ENCODE results near the gene CD160. TPM values are rescaled to one million over a fixed set of nuclear protein-coding genes. Genes with fewer than 3 reads are reported as not detected.
"Not testable (repeated sequence)": the region's sequence is repeated elsewhere in the genome, so short reads cannot be mapped to it uniquely, and the experiment has no call there.

CD160 gene
- total RNA-seq, 1 experiment from 2014 or later, result not detected

DNA sequence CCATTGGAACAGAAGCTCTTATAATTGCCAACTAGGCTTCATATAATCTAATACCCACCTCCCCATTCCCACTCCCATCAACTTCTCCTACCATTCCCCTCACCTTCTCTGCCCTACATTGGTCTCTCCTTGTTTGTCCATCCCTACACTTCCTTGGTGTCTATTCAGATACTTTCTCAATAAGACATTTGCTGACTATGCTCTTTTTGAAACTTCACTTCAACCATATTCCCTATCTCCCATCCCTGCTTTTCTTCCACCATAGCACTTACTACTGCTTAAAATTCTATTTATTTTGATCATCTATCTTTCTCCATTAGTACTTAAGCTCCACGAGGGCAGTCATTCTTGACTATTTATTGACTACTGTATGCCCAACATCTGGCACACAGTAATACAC lies 40.4 kb downstream of the CD160 start:
- no peaks in the 10 kb centered on the region for H3K4me1 ChIP-seq (ENCODE audit: insufficient read depth, low read length, poor library complexity, severe bottlenecking)
- BruUV-seq (replicated peaks), result no TSS peak
- H3K36me3 ChIP-seq (ENCODE audit: insufficient read depth, low read length, poor library complexity, severe bottlenecking), result peaks cover 4% of the 10 kb centered on the region
- no peaks in the 10 kb centered on the region for H3K27me3 ChIP-seq (replicated peaks; ENCODE audit: insufficient read depth, low read depth, low read length, poor library complexity)
- H3K9me3 ChIP-seq (ENCODE audit: low read depth, low read length, poor library complexity, severe bottlenecking), result peaks cover 7% of the 10 kb centered on the region
- DNase-seq (ENCODE audit: low spot score), result no peak
- CTCF ChIA-PET, result no interaction called here
- TF ChIP-seq EZH2 (IDR thresholded peaks at IDR 0.05; ENCODE audit: borderline replicate concordance, low read depth, low read length, poor library complexity, severe bottlenecking), result no peak
- TF ChIP-seq, protein P1, sequence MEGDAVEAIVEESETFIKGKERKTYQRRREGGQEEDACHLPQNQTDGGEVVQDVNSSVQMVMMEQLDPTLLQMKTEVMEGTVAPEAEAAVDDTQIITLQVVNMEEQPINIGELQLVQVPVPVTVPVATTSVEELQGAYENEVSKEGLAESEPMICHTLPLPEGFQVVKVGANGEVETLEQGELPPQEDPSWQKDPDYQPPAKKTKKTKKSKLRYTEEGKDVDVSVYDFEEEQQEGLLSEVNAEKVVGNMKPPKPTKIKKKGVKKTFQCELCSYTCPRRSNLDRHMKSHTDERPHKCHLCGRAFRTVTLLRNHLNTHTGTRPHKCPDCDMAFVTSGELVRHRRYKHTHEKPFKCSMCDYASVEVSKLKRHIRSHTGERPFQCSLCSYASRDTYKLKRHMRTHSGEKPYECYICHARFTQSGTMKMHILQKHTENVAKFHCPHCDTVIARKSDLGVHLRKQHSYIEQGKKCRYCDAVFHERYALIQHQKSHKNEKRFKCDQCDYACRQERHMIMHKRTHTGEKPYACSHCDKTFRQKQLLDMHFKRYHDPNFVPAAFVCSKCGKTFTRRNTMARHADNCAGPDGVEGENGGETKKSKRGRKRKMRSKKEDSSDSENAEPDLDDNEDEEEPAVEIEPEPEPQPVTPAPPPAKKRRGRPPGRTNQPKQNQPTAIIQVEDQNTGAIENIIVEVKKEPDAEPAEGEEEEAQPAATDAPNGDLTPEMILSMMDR (conservative IDR thresholded peaks at IDR 0.05; ENCODE audit: low read depth, low read length), result no peak
- intact Hi-C loops (cut with micrococcal nuclease; ENCODE audit: unreplicated experiment), result no loop called here
- H3K27ac ChIP-seq (ENCODE audit: low read depth, low read length, poor library complexity, severe bottlenecking), result no peak overlapping the region
- H3K4me3 ChIP-seq (ENCODE audit: low read depth, low read length, poor library complexity, severe bottlenecking), result no peak overlapping the region
- POLR2A ChIA-PET (ENCODE audit: low non-redundant PET), result no interaction called here

GRCh38 chr1:145760395-145760949 lies 41.2 kb downstream of the CD160 start:
- H3K27ac ChIP-seq (ENCODE audit: low read depth, low read length, poor library complexity, severe bottlenecking); BruUV-seq (replicated peaks); intact Hi-C loops (cut with micrococcal nuclease; ENCODE audit: unreplicated experiment): not testable (repeated sequence)

GRCh38 chr1:145761498-145761897 lies 42.2 kb downstream of the CD160 start:
- CTCF ChIA-PET; H3K4me1 ChIP-seq (ENCODE audit: insufficient read depth, low read length, poor library complexity, severe bottlenecking); H3K9me3 ChIP-seq (ENCODE audit: low read depth, low read length, poor library complexity, severe bottlenecking); H3K27ac ChIP-seq (ENCODE audit: low read depth, low read length, poor library complexity, severe bottlenecking); DNase-seq (ENCODE audit: low spot score); H3K4me3 ChIP-seq (ENCODE audit: low read depth, low read length, poor library complexity, severe bottlenecking); H3K27me3 ChIP-seq (replicated peaks; ENCODE audit: insufficient read depth, low read depth, low read length, poor library complexity); intact Hi-C loops (cut with micrococcal nuclease; ENCODE audit: unreplicated experiment); BruUV-seq (replicated peaks); H3K36me3 ChIP-seq (ENCODE audit: insufficient read depth, low read length, poor library complexity, severe bottlenecking); POLR2A ChIA-PET (ENCODE audit: low non-redundant PET): not testable (repeated sequence)

More at GRCh38 chr1:145760395-145760949, 41.2 kb downstream of the CD160 start:
- DNase-seq (ENCODE audit: low spot score); POLR2A ChIA-PET (ENCODE audit: low non-redundant PET); H3K4me3 ChIP-seq (ENCODE audit: low read depth, low read length, poor library complexity, severe bottlenecking); H3K27me3 ChIP-seq (replicated peaks; ENCODE audit: insufficient read depth, low read depth, low read length, poor library complexity); H3K36me3 ChIP-seq (ENCODE audit: insufficient read depth, low read length, poor library complexity, severe bottlenecking); H3K9me3 ChIP-seq (ENCODE audit: low read depth, low read length, poor library complexity, severe bottlenecking); H3K4me1 ChIP-seq (ENCODE audit: insufficient read depth, low read length, poor library complexity, severe bottlenecking); CTCF ChIA-PET: not testable (repeated sequence)

DNA sequence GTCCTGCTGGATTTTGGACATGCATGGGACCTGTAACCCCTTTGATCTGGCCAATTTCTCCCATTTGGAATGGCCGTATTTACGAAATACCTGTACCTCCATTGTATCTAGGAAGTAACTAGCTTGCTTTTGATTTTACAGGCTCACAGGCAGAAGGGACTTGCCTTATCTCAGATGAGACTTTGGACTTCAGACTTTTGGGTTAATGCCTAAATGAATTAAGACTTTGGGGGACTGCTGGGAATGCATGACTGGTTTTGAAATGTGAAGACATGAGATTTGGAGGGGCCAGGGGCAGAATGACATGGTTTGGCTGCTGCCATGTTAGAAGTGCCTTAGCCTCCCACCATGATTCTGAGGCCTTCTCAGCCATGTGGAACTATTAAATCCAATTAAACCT lies 42.7 kb downstream of the CD160 start:
- intact Hi-C loops (cut with micrococcal nuclease; ENCODE audit: unreplicated experiment); POLR2A ChIA-PET (ENCODE audit: low non-redundant PET); H3K4me3 ChIP-seq (ENCODE audit: low read depth, low read length, poor library complexity, severe bottlenecking); H3K4me1 ChIP-seq (ENCODE audit: insufficient read depth, low read length, poor library complexity, severe bottlenecking); H3K9me3 ChIP-seq (ENCODE audit: low read depth, low read length, poor library complexity, severe bottlenecking); H3K27me3 ChIP-seq (replicated peaks; ENCODE audit: insufficient read depth, low read depth, low read length, poor library complexity); BruUV-seq (replicated peaks); CTCF ChIA-PET; DNase-seq (ENCODE audit: low spot score); H3K27ac ChIP-seq (ENCODE audit: low read depth, low read length, poor library complexity, severe bottlenecking); H3K36me3 ChIP-seq (ENCODE audit: insufficient read depth, low read length, poor library complexity, severe bottlenecking): not testable (repeated sequence)

- POLR2A ChIA-PET (ENCODE audit: low non-redundant PET); H3K36me3 ChIP-seq (ENCODE audit: insufficient read depth, low read length, poor library complexity, severe bottlenecking); H3K9me3 ChIP-seq (ENCODE audit: low read depth, low read length, poor library complexity, severe bottlenecking); H3K27me3 ChIP-seq (replicated peaks; ENCODE audit: insufficient read depth, low read depth, low read length, poor library complexity); DNase-seq (ENCODE audit: low spot score); H3K27ac ChIP-seq (ENCODE audit: low read depth, low read length, poor library complexity, severe bottlenecking); BruUV-seq (replicated peaks); intact Hi-C loops (cut with micrococcal nuclease; ENCODE audit: unreplicated experiment); CTCF ChIA-PET; H3K4me3 ChIP-seq (ENCODE audit: low read depth, low read length, poor library complexity, severe bottlenecking); H3K4me1 ChIP-seq (ENCODE audit: insufficient read depth, low read length, poor library complexity, severe bottlenecking): not testable (repeated sequence)
These were observed 45.1 kb downstream of the CD160 start for GRCh38 chr1:145764231-145764940.

- H3K27me3 ChIP-seq (replicated peaks; ENCODE audit: insufficient read depth, low read depth, low read length, poor library complexity); CTCF ChIA-PET; H3K36me3 ChIP-seq (ENCODE audit: insufficient read depth, low read length, poor library complexity, severe bottlenecking); intact Hi-C loops (cut with micrococcal nuclease; ENCODE audit: unreplicated experiment); H3K27ac ChIP-seq (ENCODE audit: low read depth, low read length, poor library complexity, severe bottlenecking); BruUV-seq (replicated peaks); H3K9me3 ChIP-seq (ENCODE audit: low read depth, low read length, poor library complexity, severe bottlenecking); POLR2A ChIA-PET (ENCODE audit: low non-redundant PET); DNase-seq (ENCODE audit: low spot score); H3K4me1 ChIP-seq (ENCODE audit: insufficient read depth, low read length, poor library complexity, severe bottlenecking); H3K4me3 ChIP-seq (ENCODE audit: low read depth, low read length, poor library complexity, severe bottlenecking): not testable (repeated sequence)
These were observed 45.8 kb downstream of the CD160 start for GRCh38 chr1:145765127-145765526.

Data from A673 (cell line).